Fibroblast of skin of back (primary cell): ENCODE measurements around the gene ACBD6.

Experiments
- DNase-seq: peaks from one replicate; pipeline ENCODE4 v3.0.0-alpha.2; 2013

The ACBD6 gene

DNA sequence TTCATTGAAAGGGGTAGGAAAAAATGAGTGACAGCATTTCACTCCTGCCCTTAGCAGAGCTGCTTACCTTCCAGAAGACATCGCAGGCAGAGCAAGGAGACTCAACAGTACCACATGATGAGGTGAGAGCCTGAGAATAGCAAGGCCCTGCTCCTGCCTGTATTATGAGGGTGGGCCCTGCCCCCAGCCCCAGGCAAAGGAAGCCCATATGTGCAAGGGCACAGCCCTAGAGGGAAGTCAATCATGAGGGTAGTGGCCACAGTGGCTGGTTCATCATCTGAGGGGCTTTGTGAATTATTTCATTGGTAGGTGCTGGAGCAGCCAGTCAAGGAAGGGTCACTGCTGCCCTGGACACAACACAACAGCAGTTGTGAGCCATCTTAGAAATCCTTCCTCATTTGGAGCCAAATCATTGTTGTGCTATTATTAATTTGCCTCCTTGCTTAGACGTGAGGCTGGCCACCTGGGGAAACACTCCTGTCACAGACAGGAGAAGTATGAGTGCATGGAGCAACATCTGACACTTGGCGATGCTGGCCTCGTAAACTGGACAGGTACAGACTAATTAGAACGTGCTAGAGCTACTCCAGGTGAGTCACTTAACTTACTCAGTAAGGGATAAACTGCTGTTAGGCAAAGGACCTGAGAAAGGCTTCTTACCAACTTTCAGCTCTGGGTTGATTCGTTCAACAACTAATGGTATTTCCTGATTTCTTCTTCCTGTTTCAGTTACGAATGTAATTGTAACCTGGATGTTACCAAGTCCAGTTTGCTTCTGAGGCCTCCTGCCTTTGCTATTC, 22.7 kb upstream of the ACBD6 start:
- DNase-seq, result no peak

DNA sequence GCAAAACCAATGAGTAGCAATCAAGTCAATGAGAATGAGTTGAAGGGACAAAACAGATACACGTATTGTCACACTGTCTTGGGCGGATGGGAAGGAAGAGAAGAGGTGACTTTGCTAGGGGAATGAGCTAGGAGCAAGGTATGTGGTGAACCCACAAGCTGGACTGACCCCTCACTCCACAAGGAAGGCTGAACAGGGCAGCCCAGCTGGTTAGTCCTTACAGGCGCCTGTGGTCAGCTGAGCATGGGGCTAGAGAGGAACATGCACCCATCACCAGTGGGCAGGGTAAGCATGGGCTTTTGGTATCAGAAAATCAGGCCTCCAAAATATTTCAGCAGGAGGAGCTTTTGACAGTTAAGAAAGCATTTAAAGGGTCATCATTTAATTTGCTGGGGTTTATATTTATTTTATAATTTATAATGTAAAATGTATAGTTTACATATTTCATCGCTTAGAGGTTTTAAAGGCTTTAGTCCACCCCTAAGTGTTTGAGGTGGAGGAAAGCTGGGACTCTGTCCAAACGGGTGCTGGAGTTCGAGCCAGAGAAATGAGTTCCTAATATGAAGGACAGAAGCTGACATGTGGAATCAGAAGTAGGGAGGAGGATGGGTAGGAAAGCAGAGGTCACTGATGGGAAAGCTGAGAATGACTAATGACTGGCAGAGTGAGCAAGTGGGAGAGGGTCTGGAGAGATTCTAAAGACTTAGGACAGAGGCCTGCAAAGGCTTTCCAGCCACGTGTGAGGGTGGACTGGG, 22.0 kb upstream of the ACBD6 start:
- no peak for DNase-seq

DNA sequence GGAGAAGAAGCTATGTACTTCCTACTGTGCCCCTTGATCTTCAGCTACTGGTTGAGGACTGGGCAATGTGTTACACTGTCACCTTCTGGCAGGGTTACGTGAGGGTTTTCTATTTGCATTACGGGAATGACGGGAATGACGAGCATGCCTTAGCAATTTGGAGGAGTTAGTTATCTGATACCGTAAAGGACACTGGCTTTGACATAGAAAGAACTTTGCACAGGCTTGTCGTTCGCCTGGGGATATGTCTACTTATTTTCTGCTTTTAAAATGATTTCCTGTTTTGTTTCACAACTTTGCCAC, 19.8 kb upstream of the ACBD6 start:
- DNase-seq, result no peak

DNA sequence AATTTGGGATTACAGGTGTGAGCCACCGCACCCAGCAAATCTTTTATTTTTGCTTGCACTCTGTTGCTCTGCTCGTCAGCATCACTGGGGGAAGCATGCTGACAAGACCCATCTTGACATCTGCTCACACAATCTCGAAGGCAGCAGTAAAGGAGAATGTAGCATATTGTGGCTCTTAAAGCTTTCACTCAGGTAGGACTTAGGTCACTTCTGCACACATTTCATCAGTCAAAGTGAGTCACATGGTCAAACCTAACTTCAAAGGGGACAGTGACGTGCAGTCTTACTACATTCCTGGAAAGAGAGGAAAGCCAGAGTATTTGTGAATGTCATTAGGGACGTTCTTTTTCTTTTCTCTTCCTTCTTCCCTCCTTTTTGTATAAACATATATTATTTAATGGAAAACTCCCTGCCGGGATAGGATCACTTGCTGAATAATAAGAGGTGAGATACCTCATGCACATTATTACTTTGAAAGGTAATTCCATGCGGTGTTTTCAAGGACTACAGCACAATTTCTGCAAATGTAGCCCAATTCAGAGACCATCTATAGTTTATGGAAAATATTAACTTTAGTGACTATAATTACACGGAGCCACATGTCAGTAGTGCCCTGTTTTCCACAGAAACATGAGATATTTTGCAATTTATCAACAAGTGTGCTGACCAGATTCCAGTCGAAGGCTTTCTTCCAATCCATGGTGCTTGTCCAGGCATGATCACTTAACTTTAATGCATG, 19.3 kb upstream of the ACBD6 start:
- DNase-seq, result no peak

DNA sequence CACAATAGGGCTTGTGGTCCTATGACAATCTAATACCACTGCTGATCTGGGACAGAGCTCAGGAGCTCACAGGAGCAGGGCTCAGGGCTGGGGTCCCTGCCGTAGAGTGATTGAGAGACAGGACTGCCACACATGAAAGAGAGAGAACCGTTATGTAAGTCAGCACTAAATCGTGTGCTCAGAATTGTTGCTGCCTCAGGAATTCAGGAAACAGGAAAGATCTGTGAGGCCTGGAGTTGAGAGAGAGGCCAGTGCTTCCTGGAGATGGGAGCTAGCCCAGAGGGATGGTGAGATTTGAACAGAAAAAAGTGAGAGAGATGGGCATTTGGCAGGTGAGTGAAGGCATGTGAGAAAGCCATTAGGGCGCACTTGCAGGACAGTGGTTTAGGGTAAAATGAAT, 17.5 kb upstream of the ACBD6 start:
- DNase-seq, result no peak

DNA sequence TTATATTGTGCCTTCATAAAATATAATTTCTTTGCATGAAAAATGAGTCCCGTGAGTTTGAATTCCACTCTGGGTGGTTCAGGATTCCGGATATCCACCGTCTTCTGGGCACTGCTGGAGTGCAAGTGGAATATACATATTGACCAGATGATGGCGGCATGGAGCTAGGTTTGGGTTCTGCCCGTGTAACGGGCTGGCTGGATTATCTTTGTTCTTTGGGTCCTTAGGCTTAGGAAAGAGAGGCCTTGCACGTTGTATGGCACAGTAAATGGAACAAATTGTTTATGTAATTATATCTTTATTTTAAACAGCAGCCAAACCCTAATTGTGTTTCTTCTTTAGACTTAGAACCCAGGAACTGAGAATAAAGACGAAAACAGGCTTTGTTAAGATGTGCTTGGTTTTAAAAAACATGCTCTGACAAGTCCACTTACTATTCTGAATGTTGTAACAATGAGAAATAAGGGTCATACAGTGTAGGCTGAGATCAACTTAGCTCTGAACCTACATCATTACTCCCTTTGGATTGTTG, 13.5 kb upstream of the ACBD6 start:
- DNase-seq, result peak; percentile 76

DNA sequence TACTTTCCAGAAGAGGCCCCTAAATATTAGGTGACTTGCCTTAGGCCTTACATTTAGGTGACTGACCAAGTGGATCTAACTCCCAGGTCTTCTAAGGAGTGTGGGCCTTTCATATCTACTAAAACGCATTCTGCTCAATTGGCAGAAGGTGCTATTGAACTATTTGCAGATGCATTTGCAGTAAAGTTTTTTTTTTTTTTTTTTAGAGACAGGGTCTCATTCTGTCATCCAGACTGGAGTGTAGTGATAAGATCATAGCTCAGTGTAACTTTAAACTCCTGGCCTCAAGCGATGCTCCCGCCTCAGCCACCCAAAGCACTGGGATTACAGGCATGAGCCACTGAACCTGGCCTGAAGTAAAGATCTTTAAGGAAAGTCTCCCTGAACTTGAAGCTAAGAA, 13.0 kb upstream of the ACBD6 start:
- DNase-seq, result no peak

DNA sequence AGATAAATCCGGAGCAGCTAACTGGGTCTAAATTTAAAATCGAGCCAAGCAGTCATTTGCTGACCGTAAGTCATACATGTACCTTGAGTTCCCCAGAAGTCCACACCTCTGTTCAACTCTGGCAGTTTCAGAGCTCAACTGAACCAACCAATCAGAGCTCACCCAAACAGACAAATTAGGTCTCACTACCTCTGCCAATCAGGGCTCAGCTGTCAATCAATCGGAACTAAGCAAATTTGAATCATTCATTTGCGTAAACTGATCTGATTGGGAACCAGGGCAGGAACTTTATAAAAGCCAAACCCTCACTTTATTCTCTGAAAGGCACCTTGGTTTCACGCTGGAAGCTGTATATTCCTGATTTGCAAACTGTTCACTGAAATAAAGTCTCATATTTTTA, 11.2 kb upstream of the ACBD6 start:
- DNase-seq, result no peak

DNA sequence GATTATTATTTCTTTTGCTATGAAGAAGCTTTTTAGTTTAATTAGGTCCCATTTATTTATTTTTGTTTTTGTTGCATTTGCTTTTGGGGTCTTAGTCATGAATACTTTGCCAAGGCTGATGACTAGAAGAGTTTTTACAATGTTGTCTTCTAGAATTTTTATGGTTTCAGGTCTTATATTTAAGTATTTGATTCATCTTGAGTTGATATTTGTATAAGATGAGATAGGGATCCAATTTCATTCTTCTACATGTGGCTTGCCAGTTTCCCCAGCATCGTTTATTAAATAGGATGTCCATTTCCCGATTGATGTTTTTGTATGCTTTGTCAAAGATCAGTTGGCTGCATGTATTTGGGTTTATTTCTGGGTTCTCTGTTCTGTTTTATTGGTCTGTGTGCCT, 8.5 kb upstream of the ACBD6 start:
- no peak for DNase-seq

DNA sequence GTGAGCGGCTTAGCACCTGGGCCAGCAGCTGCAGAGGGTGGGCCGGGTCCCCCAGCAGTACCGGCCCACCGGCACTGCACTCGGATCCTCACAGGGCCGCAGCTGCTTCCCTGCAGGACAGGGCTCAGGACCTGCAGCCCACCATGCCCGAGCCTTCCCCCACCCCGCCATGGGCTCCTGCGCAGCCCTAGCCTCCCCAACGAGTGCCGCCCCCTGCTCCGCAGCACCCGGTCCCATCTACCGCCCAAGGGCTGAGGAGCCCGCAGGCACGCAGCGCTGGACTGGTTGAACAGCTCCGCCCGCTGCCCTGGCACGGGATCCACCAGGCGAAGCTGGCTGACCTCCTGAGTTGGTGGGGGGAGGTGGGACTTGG, 6.3 kb upstream of the ACBD6 start:
- DNase-seq, result no peak

DNA sequence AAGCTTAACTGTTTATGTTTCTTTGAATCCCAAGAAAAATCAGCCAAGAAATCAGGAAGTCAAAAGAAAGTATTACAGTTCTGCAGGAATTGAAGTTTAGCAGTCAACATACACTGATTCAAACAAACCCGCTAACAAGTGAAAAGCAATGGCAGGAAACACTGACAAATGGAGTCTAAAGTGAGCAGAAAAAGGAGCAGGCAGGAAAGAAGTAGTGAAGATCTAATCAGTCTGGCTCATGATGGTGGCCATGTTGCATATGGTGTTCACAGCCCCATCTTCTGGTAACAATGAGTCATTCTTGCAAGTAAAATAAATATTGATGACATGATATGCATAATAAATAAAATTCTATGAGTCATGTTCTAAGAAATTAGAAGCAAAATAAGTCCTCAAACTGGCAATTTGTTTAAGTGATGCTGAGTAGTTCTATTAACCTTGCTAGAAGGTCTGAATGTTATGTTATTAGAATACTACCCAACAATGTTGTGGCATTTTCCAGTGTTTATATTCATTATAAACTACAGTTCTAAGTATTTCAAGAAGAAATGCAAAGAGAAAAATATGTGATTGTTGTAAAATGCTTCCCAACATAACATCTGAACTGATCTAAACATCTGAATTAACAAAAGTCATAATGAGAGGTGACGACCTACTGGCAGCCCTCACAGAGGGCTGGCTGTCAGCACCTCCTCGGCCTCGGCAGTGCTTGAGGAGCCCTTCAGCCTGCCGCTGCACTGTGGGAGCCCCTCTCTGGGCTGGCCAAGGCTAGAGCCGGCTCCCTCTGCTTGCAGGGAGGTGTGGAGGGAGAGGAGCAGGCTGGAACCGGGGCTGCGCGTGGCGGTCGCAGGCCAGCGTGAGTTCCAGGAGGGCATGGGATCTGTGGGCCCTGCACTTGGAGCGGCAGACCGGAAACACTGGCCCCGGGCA, 5.7 kb upstream of the ACBD6 start:
- peak; percentile 71 for DNase-seq

DNA sequence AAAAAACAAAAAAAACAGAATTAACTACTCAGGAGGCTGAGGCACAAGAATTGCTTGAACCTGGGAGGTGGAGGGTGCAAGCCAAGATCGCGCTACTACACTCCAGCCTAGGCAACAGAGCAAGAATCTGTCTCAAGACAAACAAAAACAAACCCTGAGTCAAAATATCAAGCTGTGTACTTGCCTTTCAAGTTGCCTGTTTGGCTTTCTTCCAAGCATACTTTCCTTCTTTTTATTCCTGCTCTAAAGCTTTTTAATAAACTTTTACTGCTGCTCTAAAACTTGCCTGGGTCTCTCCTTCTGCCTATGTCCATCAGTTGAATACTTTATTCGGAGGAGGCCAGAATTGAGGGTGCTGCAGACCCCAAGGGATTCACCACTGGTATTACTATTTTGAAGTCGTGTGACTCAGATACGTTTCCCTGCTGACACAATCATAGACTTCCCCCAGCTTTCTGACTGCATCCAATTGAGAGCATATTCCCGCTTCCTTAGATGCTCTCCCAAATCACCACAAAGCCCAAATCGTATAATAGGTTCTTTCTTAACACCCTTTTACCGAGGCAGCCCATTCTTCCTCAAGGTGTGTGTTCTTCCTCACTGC, 3.5 kb upstream of the ACBD6 start:
- peak; percentile 36 for DNase-seq

DNA sequence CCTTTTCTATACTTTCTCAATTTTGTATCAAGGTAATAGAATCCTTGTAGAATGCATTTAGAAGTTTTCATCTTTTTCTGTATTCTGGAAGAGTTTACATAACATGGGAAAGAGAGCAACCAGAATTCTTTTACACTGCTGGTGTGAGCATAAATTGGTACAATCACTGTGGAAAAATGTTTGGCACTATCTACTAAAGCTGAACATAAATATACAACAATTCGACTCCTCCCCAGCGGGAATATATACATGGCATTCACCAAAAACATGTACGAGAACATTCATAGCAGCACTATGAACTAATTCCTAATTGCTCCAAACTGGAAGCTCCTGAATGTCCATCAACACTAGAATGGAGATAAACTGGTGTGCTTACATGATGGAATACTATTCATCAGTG, 1.8 kb upstream of the ACBD6 start:
- DNase-seq, result peak; percentile 74

DNA sequence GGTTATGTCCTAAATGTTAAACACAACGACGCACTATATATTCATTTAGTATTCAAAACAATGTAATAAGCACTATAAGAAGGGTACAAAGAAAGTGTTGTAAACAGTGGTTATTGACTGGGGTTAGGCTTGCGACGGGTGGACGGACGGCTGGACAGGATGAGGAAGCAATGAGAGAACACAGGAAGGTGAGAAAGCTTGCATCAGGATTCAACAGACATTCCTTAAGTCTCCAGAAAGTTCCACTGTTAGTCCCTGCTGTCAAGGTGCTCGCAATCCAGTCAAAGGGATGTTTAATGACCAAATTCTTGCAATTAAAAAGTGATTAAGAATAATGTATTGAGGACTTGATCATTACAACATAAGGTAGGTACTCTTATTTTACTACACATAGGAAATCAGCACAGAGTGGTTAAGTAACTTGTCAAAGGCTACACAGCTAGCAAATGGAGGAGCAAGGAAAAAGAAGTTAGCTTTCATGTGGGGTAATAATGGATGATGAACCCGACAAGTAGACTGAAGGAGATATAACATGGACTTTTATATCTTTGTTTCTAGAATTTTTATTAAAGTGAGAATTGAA, 994 bp upstream of the ACBD6 start:
- DNase-seq, result no peak

DNA sequence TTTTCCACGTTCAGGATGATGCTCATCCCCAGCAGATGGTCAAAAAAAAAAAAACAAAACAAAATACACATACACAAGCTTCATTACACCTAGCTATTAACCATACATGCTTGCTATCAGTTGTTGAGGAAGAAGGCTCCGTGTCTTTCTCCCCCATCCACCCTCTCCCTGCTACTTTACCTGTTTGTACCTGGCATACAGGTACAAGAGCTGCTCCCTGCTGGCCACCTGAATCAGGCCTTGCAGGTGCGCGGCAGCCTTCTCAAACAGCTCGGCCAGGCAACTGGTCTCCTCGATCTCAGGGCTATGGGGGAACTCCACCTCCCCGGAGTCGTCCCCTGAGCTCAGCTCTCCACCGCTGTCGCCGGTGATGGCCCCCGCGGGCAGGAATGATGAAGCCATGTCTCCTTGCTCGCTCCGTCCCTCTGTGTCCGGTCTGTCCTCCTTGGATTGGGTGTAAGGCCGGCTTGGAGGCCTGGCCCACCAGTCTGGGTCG, 464 bp downstream of the ACBD6 start:
- no peak for DNase-seq

DNA sequence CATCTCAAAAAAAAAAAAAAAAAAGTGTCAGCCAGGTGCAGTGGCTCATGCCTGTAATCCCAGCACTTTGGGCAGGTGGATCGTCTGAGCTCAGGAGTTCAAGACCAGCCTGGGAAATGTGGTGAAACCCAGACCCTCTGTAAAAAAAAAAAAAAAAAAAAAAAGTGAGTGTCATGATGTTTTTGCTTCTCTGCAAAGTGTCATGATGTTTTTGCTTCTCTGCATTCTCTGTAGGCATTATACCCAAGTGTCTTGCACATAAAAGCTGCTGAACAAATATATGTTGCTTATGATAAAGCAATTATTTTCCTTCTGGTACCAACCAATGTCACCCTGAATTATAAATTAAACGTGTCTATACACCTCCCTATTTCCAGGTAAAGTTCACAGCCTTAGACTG, 1.7 kb downstream of the ACBD6 start:
- DNase-seq, result no peak

DNA sequence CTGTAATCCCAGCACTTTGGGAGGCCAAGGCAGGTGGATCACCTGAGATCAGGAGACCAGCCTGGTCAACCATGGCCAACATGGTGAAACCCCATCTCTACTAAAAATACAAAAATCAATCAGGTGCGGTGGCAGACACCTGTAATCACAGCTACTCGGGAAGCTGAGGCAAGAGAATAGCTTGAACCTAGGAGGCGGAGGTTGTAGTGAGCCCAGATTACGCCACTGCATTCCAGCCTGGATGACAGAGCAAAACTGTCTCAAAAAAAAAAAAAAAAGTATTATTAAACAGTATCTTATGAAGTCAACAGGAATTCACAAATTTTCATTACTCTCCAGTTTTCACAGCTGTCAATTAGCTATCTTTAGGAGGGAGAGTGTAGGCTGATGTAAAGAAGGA, 3.8 kb downstream of the ACBD6 start:
- DNase-seq, result no peak

DNA sequence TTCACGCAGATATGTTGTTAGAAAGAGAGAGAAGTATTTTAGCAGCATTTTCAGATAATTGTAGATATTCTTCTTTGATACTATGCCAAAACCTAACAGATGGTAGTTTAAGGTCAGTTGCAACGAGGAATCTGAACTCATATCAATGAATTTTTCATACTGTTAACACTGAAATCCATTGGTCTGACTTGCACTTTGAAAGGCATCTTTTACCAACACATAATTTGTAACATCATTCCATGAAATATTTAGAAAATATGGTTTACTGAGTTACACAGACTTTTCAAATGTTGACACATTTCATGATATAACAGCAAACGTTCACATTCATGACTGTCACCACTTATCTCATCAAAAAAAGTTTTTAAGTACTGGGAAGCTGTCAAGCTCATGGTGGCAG, 4.6 kb downstream of the ACBD6 start:
- DNase-seq, result no peak

DNA sequence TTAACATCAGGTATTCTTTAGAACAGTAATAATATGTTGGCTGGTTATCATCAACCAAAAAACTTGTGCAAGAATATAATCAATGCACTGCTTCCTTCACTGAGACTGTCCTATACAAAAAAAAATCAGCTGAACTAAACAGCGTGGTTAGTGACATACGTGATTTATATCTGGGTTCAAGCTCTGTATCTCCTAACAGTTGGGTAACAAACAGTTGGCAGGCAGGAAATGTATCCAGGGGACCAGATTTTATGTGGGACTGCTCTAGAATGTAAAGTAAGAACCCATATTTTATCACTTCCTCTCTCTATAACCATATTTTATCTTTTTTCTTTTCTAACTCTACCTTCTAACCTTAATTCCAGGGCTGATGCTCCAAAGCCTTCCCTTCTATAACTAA, 8.0 kb downstream of the ACBD6 start:
- no peak for DNase-seq

DNA sequence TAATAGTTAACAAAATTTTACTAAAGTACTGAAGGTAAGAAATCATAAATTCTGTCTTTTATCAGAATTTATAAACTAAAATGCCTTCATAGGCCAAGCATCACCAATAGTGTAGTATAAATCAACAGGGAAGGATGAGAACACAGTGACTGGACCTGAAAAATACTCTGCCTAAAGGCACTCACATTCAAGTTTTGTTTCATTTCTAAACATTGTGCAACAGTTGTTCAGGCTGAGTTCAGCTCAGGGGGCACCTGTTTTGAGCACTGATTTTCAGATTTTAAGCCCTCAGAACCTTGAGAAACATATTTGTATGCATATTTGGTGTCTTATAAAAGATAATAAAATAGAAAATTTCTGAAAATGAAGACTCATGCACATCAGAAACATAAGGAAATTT, 12.4 kb downstream of the ACBD6 start:
- DNase-seq, result no peak

DNA sequence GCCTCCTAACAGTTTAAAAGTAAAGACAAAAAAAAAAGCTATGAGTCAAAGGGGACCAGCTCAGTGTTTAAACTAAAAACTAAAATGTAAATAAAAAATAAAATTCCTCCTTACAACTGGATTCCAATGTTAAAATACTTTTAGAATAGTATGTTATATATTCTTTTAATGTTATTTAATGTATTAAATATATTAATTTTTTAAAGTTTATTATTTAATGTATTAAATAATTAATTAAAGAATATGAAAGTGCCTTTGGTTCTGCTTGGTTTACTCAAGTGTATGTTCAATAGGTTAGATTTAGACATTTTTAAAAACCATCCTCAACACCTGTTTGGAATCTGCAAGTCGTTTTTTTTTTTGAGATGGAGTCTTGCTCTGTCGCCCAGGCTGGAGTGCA, 13.1 kb downstream of the ACBD6 start:
- DNase-seq, result no peak
